GM18951 (cell line): ENCODE measurements around the gene H2BW1.
"Not testable (repeated sequence)": the region's sequence is repeated elsewhere in the genome, so short reads cannot be mapped to it uniquely, and the experiment has no call there.

ENCODE experiments used
- POLR2A ChIP-seq: IDR thresholded peaks from 4 replicates; pipeline ENCODE4 v1.6.1; 2011; ENCODE audit warnings: mild to moderate bottlenecking; ENCODE audit not compliant: insufficient read length, insufficient read depth; ENCODE audit errors: extremely low read depth
- in situ Hi-C: fragments of 300-500 bp; cut with MboI; formaldehyde crosslinking; loops from one replicate; pipeline ENCODE4 v1.12.0; 2022; ENCODE audit warnings: low sequenced_read_pairs, mixed read lengths, inconsistent platforms; ENCODE audit not compliant: unreplicated experiment

H2BW1 gene, protein sequence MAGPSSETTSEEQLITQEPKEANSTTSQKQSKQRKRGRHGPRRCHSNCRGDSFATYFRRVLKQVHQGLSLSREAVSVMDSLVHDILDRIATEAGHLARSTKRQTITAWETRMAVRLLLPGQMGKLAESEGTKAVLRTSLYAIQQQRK

DNA sequence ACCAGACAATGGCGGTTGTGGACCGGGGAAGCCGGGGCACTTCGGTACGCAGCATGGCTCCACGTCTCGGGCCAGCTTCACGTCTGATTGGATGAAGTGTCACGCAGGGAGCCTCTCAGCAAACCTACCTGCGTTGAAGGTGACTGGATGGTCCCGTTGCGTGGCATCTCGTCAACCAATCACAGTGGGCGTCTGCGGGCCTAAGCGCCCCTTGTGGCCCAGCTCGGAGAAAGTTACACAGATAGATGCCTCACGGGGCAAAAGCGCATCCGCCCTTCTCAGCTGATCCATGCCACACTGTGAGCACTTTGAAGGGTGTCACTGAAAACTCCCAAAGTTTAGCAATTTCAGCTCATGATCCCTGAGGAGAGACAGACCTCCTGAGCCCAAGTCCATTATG lies at the start of gene H2BW1:
TSS of gene H2BW1 (minus strand) at position 103 of the 400 bp plus-strand sequence. CDS start 132 bp downstream, outside the sequence.
- in situ Hi-C loops = no loop called here
- TF ChIP-seq POLR2A = no peak

DNA sequence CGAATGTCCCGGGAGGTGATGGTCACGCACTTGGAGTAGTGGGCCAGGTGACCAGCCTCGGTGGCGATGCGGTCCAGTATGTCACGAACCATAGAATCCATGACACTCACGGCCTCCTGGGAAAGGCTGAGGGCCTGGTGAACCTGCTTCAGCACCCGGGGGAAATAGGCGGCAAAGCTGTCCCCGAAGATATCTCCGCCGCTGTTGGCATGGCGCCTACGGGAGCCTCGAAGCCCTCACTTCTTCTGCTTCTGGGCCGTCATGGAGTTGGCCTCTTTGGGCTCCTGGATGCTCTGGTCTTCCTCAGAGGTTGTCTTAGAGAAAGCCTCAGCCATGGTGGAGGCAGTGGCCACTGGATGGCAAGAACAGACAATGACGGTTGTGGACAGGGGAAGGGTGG lies 49.1 kb upstream of the H2BW1 start:
- in situ Hi-C loops = loop anchor here (25.0 kb wide), 1 partner anchor 125 kb away; no protein-coding TSS in a partner anchor

DNA sequence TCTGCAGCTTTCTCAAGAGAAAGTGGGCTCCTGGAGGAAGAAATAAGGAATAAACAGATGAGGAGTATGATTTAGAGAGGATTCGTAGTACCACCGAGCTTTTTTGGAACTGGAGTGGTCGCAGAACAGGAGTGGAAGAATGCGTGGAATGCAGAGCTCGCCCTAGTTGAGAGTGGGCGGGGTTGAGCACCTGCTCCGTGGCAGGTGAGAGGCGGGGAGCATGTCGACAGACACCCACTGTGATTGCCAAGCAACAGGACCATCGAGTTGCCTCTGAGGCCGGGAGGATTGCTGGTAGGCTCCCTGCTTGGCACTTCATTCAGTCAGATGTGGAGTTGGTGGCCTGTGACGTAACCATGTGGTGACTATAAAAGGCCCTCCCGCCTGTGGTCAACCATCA lies 41.4 kb upstream of the H2BW1 start:
- in situ Hi-C loops = loop anchor here (25.0 kb wide), 1 partner anchor 118 kb away; no protein-coding TSS in a partner anchor

DNA sequence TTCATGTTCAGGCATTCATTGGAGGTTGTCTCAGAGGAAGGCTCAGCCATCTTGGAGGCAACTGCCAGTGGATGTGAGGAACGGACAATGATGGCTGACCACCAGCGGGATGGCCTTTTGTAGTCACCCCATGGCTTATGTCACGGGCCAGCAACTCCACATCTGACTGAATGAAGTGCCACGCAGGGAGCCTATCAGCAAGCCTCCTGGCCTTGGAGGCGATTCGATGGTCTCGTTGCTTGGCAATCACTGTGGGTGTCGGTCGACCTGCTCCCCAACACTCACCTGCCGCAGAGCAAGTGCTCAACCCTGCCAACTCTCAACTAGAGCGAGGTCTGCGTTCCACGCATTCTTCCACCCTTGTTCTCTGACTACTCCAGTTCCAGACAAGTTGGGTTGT lies 33.7 kb upstream of the H2BW1 start:
- in situ Hi-C loops = no loop called here
- TF ChIP-seq POLR2A = no peak

DNA sequence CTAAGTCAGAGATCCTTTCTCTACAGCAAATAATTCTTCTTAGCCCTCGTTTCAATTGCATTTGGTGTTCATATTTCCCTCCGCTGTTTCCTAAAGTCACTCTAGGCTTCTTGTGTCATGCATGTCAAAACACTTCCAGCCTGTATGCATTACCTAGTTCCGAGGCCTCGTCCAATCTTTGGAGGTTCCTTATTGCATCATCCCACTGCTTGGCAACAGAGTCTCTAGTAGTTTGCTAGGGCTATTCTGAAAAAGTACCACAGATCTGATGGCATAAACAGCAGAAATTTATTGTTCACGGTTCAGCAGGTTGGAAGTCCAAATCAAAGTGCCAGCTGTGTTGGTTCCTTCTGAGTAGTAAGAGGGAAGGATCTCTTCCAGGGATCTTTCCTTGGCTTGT lies 32.1 kb upstream of the H2BW1 start:
- in situ Hi-C loops = no loop called here
- TF ChIP-seq POLR2A = no peak

DNA sequence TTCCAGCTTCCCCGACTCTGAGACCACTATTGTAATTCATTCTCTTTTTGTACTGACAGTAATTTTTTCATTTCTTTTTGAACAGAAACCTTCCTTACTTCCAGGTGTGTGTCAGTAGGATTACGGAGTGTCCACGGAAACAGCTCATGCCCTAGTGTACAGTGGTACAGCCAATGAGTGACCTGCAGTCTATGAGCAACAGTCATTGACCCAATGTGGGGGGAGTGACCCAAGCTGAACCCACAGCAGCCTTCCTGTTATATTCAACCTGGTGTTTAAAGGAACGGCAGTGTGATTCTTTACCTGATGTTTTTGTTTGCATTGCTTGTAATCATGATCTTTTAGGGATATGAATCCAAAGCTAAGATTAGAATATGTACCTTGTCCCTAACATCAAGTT lies 27.5 kb upstream of the H2BW1 start:
- no peak for TF ChIP-seq POLR2A
- in situ Hi-C loops = no loop called here

DNA sequence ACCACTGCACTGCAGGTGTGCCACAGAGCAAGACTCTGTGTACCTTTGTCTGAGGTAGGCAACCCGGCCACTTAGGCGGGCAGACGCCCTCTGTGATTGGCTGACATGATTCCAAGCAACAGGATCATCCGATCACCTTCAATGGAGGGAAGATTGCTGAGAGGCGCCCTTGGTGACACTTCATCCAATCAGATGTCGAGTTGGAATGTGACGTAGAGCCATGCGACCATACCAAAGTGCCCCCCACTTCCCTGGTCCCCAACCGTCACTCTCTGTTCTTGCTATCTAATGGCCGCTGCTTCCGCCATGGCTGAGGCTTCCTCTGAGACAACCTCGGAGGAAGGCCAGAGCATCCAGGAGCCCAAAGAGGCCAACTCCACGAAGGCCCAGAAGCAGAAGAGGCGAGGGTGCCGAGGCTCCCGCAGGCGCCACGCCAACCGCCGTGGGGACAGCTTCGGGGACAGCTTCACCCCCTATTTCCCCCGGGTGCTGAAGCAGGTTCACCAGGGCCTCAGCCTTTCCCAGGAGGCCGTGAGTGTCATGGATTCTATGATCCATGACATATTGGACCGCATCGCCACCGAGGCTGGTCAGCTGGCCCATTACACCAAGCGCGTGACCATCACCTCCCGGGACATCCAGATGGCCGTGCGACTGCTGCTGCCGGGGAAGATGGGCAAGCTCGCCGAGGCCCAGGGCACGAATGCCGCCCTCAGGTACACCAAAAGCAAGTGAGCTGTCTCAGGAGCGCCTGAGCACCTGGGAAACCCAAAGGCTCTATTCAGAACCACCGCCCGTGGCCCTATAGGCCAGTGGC lies 26.4 kb upstream of the H2BW1 start, which contains the start of gene H2BW2:
TSS of gene H2BW2 (plus strand) at position 268 of the 817 bp plus-strand sequence. CDS start at position 307, 39 bp downstream.
- in situ Hi-C loops = no loop called here
- TF ChIP-seq POLR2A = no peak

DNA sequence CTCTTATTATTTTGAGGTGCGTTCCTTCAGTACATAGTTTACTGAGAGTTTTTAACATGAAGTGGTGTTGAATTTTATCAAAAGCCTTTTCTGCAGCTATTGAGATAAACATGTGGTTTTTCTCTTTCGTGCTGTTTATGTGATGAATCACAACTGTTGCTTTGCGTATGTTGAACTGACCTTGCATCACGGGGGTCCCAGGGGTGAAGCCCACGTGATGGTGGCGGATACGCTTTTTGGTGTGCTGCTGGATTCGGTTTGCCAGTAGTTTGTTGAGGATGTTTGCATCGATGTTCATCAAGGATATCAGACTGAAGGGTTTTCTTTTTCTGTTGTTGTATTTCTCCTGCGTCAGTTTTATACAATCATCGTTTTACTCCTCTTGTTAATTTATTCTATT lies 4.6 kb upstream of the H2BW1 start:
- in situ Hi-C loops = no loop called here
- no peak for TF ChIP-seq POLR2A

DNA sequence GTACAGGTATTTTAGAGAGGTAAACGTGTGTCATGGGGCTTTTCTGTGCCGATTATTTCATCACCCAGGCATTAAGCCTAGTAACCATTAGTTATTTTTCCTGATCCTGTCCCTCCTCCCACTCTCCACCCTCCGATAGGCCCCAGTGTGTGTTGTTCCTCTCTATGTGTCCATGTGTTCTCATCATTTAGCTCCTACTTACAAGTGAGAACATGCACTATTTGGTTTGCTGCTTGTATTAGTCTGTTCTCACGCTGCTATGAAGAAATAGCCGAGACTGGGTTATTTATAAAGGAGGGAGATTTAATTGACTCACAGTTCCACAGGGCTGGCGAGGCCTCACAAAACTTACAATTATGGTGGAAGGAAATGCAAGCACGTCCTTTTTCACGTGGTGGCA lies 2.1 kb upstream of the H2BW1 start:
- in situ Hi-C loops = not testable (repeated sequence)

DNA sequence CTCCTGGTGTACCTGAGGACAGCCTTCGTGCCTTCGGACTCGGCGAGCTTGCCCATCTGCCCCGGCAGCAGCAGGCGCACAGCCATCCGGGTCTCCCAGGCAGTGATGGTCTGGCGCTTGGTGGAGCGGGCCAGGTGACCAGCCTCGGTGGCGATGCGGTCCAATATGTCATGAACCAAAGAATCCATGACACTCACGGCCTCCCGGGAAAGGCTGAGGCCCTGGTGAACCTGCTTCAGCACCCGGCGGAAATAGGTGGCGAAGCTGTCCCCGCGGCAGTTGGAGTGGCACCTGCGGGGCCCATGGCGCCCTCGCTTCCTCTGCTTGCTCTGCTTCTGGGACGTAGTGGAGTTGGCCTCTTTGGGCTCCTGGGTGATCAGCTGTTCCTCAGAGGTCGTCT lies 350 bp downstream of the H2BW1 start:
- in situ Hi-C loops = no loop called here
- no peak for TF ChIP-seq POLR2A

DNA sequence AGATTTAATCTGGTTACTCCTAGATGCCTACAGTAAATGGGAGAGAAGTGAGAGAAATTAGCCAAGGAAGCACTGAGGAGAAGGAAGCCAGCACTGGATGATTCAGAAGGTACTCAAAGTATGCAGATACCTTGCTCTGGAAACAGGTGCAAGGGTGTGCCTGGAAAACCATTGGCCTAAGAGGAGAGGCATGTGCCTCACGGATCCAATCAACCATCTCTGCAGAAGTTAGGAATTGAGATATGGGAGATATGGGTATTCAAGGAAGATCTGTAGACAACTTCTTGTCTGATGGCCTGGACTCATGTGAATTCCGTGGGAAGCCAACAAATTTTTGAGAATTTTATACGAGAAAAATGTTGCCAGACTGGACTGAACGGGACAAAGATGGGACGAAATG lies 4.7 kb downstream of the H2BW1 start:
- in situ Hi-C loops = no loop called here
- no peak for TF ChIP-seq POLR2A

DNA sequence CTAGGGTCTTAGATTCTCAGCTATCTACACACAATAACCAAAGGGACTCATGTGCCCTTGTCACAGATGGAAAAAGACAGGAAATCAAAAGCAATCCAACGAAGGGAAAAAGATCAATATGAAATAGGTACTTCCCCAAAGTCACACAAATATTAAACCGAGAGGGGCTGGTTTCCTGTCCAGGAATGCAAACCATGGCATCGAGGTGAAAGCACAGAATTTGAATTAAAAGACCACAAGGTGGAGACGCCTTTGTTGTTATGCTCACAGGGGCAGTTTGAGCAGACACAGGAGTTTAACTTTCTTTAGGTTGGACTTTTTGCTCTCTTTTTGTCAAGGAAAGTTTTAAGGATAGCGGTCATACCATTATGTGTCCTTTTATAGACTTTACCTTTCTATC lies 14.3 kb downstream of the H2BW1 start:
- TF ChIP-seq POLR2A = no peak
- in situ Hi-C loops = no loop called here

DNA sequence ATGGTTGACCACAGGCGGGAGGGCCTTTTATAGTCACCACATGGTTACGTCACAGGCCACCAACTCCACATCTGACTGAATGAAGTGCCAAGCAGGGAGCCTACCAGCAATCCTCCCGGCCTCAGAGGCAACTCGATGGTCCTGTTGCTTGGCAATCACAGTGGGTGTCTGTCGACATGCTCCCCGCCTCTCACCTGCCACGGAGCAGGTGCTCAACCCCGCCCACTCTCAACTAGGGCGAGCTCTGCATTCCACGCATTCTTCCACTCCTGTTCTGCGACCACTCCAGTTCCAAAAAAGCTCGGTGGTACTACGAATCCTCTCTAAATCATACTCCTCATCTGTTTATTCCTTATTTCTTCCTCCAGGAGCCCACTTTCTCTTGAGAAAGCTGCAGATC lies 30.0 kb downstream of the H2BW1 start:
- in situ Hi-C loops = not testable (repeated sequence)

DNA sequence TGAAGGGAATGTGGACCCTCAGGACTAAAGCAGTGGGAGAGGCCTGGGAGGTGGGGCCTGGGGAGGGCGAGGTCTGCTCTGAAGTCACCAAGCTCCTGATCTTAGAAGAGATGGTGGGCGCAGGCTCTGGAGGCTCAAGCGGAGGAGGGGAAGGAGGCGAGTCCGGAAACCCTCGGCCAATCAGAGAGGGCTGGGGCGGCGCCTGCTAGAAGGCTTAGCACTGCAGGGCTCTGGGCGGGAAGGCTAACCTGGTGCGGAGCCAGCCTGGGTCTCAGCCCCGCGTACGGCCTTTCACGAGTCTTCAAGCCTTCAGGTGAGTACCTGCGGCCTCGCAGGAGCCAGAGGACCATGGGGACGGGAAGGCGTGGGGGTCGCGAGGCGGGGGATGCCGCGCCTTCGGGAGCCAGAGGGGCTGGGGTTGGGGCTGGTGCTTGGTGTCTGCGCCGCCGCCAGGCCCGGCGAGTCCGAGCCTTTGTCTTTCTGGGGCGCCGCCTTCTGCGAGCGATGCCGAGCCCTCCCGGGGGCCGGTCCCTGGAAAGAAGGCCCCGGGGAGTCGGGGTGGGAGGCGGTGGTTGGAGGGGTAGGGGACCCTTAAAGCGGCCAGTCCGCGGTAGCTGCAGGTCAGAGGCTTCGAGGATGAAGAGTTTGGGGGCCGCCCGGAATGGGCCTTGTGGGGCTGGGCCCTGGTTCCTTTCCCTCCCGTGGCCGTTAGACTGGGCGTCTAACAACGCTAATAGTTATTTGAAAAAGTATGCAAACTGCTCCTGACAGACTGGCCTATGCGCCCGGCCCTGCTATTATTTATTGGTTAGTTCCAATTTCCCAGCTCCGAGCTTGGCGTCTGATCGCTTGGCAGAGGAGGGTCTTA lies 50.9 kb downstream of the H2BW1 start, which contains the start of gene TMSB15B:
TSS of gene TMSB15B (plus strand) at position 217 of the 868 bp plus-strand sequence.
- in situ Hi-C loops = not testable (repeated sequence)
